ENCODE measurements around the gene GPRIN3.
"Not testable (repeated sequence)": the region's sequence is repeated elsewhere in the genome, so short reads cannot be mapped to it uniquely, and the experiment has no call there.

The GPRIN3 gene

DNA sequence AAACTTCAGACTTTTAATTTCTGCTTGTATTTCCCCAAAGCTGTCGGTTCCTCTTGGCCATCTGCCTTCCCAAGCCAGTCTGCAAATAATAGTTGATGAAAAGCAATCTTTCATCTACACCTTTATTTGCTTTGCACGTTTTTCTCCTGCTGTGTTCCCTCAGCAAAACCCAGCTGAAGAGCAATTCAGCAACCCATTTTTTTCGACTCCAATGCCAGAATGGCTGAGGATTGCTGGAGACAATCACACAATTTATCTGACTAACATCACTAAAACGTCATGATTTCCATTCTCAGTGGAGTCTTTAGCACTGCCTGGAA, 94.3 kb downstream of the GPRIN3 start:
- DNase-seq: no peak

DNA sequence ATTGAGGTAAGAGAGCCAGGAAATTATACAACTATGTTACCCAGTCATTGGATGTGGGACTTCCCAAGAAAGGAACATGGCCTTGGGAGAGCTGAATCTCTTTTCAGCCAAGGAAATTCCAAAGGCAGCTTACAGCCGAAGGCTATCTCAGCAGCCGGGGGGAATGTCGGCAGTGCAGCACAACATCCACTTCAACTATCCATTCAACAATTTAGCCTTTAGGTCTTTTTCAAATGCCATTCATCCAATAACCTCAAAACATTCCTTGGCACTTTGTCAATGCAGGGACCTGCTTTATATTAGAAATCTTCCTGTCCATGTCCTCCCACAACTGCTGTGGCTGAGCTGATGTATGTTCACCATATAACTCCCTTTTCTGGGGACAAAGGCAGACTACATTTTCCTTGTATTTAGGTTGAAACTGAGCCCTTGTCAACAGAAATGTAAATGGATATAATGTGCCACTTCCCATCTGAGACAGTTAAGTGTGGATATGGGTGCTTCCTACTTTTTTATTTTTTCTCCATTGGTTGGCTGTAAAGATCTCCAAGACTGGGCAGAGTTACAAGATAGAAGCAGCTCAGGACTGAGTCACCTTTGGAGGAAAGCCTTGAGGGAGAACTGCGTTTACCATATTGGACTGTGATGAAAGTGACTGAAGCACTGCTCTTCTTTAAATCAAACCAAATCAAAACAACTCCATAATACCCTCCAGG, 94.8 kb downstream of the GPRIN3 start:
- DNase-seq: peak; percentile 8

DNA sequence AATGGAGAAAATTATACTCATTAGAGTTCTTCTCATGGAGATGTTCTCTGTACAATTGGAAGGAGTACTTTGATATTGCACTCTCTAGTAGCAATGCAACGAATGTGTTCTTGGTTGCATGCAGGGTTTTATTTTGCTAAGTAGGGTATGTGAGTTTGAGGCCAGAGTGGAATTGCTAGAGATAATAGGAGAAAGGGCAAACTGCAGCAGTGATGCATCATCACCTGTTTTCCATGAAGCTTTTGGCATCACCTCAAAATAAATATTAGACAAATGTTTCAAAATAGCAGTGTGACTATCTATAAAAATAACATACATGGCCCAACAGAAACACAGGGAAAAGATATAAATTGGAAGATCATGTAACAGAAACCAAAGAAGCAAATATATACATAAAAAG, 103.0 kb downstream of the GPRIN3 start:
- DNase-seq: no peak

DNA sequence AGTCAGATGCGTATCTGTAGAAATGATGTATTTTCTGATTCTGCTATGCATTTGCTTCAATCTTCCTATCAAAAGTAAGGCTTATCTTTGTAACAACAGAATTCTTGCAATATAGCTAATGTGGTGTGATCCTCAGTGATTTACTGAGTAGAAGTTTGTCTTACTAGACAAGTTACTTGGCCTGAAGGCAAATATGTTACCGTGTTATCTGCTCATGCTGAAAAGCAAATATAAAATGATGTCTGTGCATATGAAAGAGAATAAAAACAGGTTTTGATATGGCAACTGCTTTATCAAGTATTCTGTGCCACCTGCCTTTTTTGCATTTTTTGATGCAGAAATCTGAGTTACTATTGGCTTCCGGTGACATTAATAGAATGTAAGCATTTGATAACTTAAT, 103.7 kb downstream of the GPRIN3 start:
- DNase-seq: no peak

DNA sequence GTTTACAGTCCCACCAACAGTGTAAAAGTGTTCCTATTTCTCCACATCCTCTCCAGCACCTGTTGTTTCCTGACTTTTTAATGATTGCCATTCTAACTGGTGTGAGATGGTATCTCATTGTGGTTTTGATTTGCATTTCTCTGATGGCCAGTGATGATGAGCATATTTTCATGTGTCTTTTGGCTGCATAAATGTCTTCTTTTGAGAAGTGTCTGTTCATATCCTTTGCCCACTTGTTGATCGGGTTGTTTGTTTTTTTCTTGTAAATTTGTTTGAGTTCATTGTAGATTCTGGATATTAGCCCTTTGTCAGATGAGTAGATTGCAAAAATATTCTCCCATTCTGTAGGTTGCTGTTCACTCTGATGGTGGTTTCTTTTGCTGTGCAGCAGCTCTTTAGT, 108.2 kb downstream of the GPRIN3 start:
- not testable (repeated sequence) for DNase-seq

DNA sequence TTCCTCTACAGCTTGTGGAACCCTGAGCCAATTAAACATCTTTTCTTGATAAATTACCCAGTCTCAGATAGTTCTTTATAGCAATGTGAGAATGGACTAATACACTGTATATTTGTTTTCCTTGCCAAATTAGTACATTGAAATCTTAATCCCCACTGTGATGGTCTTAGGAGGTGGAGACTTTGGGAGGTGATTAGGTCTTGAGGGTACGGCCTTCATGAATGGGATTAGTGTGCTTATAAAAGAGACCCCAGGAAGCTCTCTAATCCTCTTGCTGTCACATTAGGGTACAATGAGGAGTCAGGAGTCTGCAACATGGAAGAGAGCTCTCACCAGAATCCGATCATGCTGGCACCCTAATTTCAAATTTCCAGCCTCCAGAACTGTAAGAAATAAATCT, 109.7 kb downstream of the GPRIN3 start:
- DNase-seq: no peak

DNA sequence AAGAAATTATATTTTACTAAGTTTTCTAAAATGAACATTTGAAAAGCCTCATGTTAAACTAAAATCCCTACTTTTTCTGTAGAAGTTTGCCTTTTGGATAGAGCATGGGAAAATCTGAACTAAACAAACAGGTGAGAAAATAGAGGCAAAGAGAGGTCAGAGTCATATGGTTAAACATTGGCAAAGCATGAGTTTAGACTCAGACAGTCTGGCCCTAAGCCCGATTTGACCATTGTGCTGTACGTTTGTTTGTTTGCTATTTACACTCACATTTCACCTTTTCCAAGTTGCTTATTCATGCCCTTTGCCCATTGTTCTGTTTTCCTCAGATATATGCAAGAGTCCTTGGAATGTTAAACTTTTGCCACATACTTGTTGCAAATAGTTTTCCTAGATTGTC, 110.9 kb downstream of the GPRIN3 start:
- no peak for DNase-seq

DNA sequence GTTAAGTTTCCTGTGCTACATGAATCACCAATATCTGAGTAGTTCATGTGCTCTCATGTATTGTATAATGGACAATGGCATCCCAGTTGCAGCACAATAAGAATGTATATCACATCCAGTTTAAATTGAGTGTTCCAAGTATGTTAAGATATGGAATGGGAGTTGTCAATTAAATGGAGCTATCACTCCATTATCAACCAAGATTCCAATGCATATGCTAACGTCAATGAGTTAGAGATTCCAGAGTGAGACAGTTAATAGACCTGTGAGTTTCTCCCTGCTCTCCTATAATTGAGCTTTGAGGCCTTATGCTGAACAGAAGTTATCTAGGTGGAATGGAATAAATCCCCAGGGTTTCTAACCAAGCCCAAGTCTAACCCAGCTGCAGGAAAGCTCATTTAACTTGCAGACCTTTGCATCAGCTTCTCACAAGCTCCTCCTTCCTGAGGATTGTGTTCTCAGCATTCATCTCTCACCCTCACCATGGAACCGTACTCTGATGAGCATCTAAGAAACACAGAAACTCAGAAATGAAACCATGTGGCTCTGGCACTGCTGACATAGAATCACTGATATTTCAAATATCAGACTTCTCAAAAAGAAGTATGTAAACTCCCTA, 111.4 kb downstream of the GPRIN3 start:
- peak; percentile 63 for DNase-seq

DNA sequence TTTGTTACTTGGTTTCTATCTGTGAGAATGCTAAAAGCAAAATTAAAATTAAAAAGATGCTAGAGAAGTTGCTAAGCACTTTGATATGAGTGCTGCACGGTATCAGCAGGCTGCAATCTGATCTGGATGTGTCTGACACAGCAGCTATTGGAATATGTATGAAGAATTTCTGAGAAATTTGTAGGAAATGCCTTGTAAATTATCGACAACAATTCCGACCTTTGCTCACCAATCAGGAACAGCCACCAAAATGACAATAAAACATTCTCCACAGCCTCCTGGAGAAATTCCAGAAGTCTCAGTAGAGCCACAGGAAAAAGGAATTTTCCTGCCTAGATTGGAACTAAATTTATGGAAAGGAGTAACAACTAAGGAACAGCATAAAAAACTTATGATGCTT, 113.8 kb downstream of the GPRIN3 start:
- DNase-seq: peak; percentile 8

All from fibroblast of skin of abdomen (primary cell).